Tibial nerve (tissue), 4 donors: ENCODE results near the gene FHL3. TPM values are rescaled to one million over a fixed set of nuclear protein-coding genes. Genes with fewer than 3 reads are reported as not detected.

Source experiments
- DNase-seq, 2 donors: peaks; one replicate each; pipeline ENCODE4 v3.0.0-alpha.2; 2019; ENCODE audit warnings: low spot score in 2 of 2
- H3K27ac ChIP-seq, 4 donors: fragments of 200-600 bp; sonication (generic) in 3 of 4; one replicate each; pipeline ENCODE4 v1.5.1; 2017 to 2019; ENCODE audit warnings: mild to moderate bottlenecking in 1 of 4
- H3K27me3 ChIP-seq, 2 donors: fragments of 200-600 bp; sonication (generic) in 1 of 2; one replicate each; pipeline versions ENCODE4 v1.5.1 to v1.6.0; 2017 to 2019
- H3K36me3 ChIP-seq, 3 donors: fragments of 200-600 bp; sonication (generic); one replicate each; pipeline ENCODE4 v1.5.1; 2018 to 2019
- H3K4me1 ChIP-seq, 4 donors: fragments of 200-600 bp; sonication (generic) in 3 of 4; one replicate each; pipeline ENCODE4 v1.5.1; 2017 to 2019
- H3K4me3 ChIP-seq, 4 donors: fragments of 200-600 bp; sonication (generic) in 3 of 4; one replicate each; pipeline ENCODE4 v1.5.1; 2017 to 2019; ENCODE audit warnings: mild to moderate bottlenecking in 1 of 4, moderate library complexity in 1 of 4
- H3K9me3 ChIP-seq, 4 donors: fragments of 200-600 bp; sonication (generic) in 3 of 4; one replicate each; pipeline ENCODE4 v1.5.1; 2017 to 2019
- EP300 ChIP-seq, 2 donors: sonication (generic); formaldehyde crosslinking; IDR thresholded peaks; one replicate each; pipeline ENCODE4 v1.6.1; 2017; ENCODE audit warnings: antibody characterized with exemption in 2 of 2, mild to moderate bottlenecking in 1 of 2
- POLR2A ChIP-seq, 2 donors: fragments of 450-650 bp; IDR thresholded peaks; one replicate each; pipeline ENCODE4 v1.6.1; 2017; ENCODE audit warnings: antibody characterized with exemption in 2 of 2, mild to moderate bottlenecking in 2 of 2, moderate library complexity in 2 of 2
- WGBS, 2 donors: methylation state at CpG; one replicate each; pipeline ENCODE4 v1.1.5; 2018; 5-methylcytosine and 5-hydroxymethylcytosine counted together
- total RNA-seq, 4 donors: library from RNA; depleted of rRNA; stranded (reverse); fragments of >200 nt; gene quantifications; one replicate each; pipeline ENCODE4 v1.1.0, GENCODE V29; 2016
- TF ChIP-seq, protein P1 (sequence below), 5 experiments: fragments of 200-600 bp in 3 of 5; fragments of 450-650 bp in 2 of 5; sonication (generic) in 3 of 5; IDR thresholded peaks; one replicate each; pipeline ENCODE4 v1.5.1; 2016 to 2019; ENCODE audit warnings: antibody characterized with exemption in 5 of 5, mild to moderate bottlenecking in 3 of 5, moderate library complexity in 2 of 5

Gene FHL3
- total RNA-seq, 4 donors from 2014 or later, result 25.1 to 32.7 (median 26.6) TPM

- H3K27ac ChIP-seq, result peak overlapping the region; percentile 42 to 95 (median 80)
- no peak for DNase-seq
- 2 to 4% methylated on average over 25 to 37 of the region's 115 CpGs for WGBS, 2 donors
- peak overlapping the region; percentile 26 to 79 (median 46) for H3K4me3 ChIP-seq
- peaks cover 0 to 58% (median 11%) of the 10 kb centered on the region in 4 donors for H3K4me1 ChIP-seq
- TF ChIP-seq EP300 (IDR thresholded peaks at IDR 0.05) (peak in 1 of 2 donors; percentile 51), POLR2A (IDR thresholded peaks at IDR 0.05) (no peak)
- TF ChIP-seq, protein P1, sequence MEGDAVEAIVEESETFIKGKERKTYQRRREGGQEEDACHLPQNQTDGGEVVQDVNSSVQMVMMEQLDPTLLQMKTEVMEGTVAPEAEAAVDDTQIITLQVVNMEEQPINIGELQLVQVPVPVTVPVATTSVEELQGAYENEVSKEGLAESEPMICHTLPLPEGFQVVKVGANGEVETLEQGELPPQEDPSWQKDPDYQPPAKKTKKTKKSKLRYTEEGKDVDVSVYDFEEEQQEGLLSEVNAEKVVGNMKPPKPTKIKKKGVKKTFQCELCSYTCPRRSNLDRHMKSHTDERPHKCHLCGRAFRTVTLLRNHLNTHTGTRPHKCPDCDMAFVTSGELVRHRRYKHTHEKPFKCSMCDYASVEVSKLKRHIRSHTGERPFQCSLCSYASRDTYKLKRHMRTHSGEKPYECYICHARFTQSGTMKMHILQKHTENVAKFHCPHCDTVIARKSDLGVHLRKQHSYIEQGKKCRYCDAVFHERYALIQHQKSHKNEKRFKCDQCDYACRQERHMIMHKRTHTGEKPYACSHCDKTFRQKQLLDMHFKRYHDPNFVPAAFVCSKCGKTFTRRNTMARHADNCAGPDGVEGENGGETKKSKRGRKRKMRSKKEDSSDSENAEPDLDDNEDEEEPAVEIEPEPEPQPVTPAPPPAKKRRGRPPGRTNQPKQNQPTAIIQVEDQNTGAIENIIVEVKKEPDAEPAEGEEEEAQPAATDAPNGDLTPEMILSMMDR (IDR thresholded peaks at IDR 0.05), result no peak
- H3K9me3 ChIP-seq, result no peaks in the 10 kb centered on the region
- peaks cover 0 to 49% of the 10 kb centered on the region in 2 donors for H3K27me3 ChIP-seq
- peaks cover 0 to 4% (median 0%) of the 10 kb centered on the region in 3 donors for H3K36me3 ChIP-seq
Measured at GRCh38 chr1:38045401-38046332, 40.4 kb upstream of the FHL3 start.

GRCh38 chr1:38044221-38045215 lies 39.2 kb upstream of the FHL3 start:
- Histone ChIP-seq H3K36me3 (peaks cover 0 to 4% (median 0%) of the 10 kb centered on the region in 3 donors), H3K4me1 (peaks cover 0 to 53% (median 10%) of the 10 kb centered on the region in 4 donors), H3K4me3 (peak overlapping the region; percentile 29 to 79 (median 52)), H3K27me3 (peaks cover 0 to 50% of the 10 kb centered on the region in 2 donors), H3K27ac (peak overlapping the region; percentile 67 to 95 (median 82)), H3K9me3 (no peaks in the 10 kb centered on the region)
- WGBS, 2 donors, result 3 to 5% methylated on average over 69 to 70 of the region's 70 CpGs
- no peak for DNase-seq
- peak in 1 of 2 donors; percentile 42 for TF ChIP-seq EP300 (IDR thresholded peaks at IDR 0.05)
- TF ChIP-seq, protein P1 (IDR thresholded peaks at IDR 0.05), result no peak

- WGBS, 2 donors, result 44 to 68% methylated on average over 12 of the region's 12 CpGs
- Histone ChIP-seq H3K27ac (peak overlapping the region; percentile 67 to 95 (median 82)), H3K36me3 (peaks cover 0 to 4% (median 0%) of the 10 kb centered on the region in 3 donors), H3K4me3 (peak overlapping the region; percentile 15 to 79 (median 46)), H3K4me1 (peaks cover 0 to 49% (median 10%) of the 10 kb centered on the region in 4 donors), H3K9me3 (no peaks in the 10 kb centered on the region), H3K27me3 (peaks cover 0 to 50% of the 10 kb centered on the region in 2 donors)
- no peak for DNase-seq
- TF ChIP-seq POLR2A (IDR thresholded peaks at IDR 0.05) (no peak), EP300 (IDR thresholded peaks at IDR 0.05) (peak in 1 of 2 donors; percentile 19)
Measured at GRCh38 chr1:38043036-38043747, 37.9 kb upstream of the FHL3 start.

- peak overlapping the region; percentile 67 to 95 (median 82) for H3K27ac ChIP-seq
- TF ChIP-seq, protein P1 (IDR thresholded peaks at IDR 0.05), result no peak
- TF ChIP-seq POLR2A (IDR thresholded peaks at IDR 0.05) (peak in 1 of 2 donors; percentile 14), EP300 (IDR thresholded peaks at IDR 0.05) (peak in 1 of 2 donors; percentile 22)
- peaks cover 0 to 4% (median 0%) of the 10 kb centered on the region in 3 donors for H3K36me3 ChIP-seq
- no peak for DNase-seq
- H3K27me3 ChIP-seq, result peaks cover 0 to 50% of the 10 kb centered on the region in 2 donors
- WGBS, 2 donors, result 65 to 78% methylated on average over 19 to 21 of the region's 21 CpGs
- H3K4me3 ChIP-seq, result peak overlapping the region; percentile 15 to 79 (median 46)
- H3K9me3 ChIP-seq, result no peaks in the 10 kb centered on the region
- H3K4me1 ChIP-seq, result peaks cover 0 to 43% (median 8%) of the 10 kb centered on the region in 4 donors
Measured at GRCh38 chr1:38041936-38042834, 36.9 kb upstream of the FHL3 start.
